Uterus (tissue), 2 donors: Measurements from ENCODE around the gene SH3GL3.

Experiments
- CTCF ChIP-seq, 4 experiments: fragments of 200-600 bp in 2 of 4; fragments of 450-650 bp in 2 of 4; sonication (generic) in 2 of 4; IDR thresholded peaks; one replicate each; pipeline ENCODE4 v1.5.1; 2016 to 2019; ENCODE audit warnings: antibody characterized with exemption in 4 of 4, mild to moderate bottlenecking in 2 of 4, moderate library complexity in 1 of 4
- POLR2A ChIP-seq, 2 donors: fragments of 450-650 bp; IDR thresholded peaks; one replicate each; pipeline ENCODE4 v1.6.1; 2016; ENCODE audit warnings: antibody characterized with exemption in 2 of 2, mild to moderate bottlenecking in 1 of 2, moderate library complexity in 1 of 2

- no peak for TF ChIP-seq CTCF (IDR thresholded peaks at IDR 0.05)
- TF ChIP-seq POLR2A (IDR thresholded peaks at IDR 0.05): no peak
Measured at GRCh38 chr15:83475551-83475950, 28.4 kb downstream of the SH3GL3 start.
